ENCODE results near the gene DCAF7.

DCAF7 gene

GRCh38 chr17:63639125-63639524 is 88.8 kb downstream of the DCAF7 start:
- no peak overlapping the region for H3K4me3 ChIP-seq (ENCODE audit: low read depth, low read length)
- no peak for TF ChIP-seq MYC (IDR thresholded peaks at IDR 0.05; ENCODE audit: low read depth, low read length)
- no peak for TF ChIP-seq CTCF (IDR thresholded peaks at IDR 0.05; ENCODE audit: low read depth, low read length)
- no peak for TF ChIP-seq MAX (IDR thresholded peaks at IDR 0.05; ENCODE audit: low read depth, low read length)
- TF ChIP-seq POLR2A (IDR thresholded peaks at IDR 0.05; ENCODE audit: extremely low read depth, insufficient read length): no peak
- no peak for DNase-seq (ENCODE audit: low read depth)

GRCh38 chr17:63640038-63640437 is 89.8 kb downstream of the DCAF7 start:
- no peak overlapping the region for H3K4me3 ChIP-seq (ENCODE audit: low read depth, low read length)
- TF ChIP-seq POLR2A (IDR thresholded peaks at IDR 0.05; ENCODE audit: extremely low read depth, insufficient read length): no peak
- no peak for TF ChIP-seq MAX (IDR thresholded peaks at IDR 0.05; ENCODE audit: low read depth, low read length)
- no peak for DNase-seq (ENCODE audit: low read depth)

- TF ChIP-seq POLR2A (IDR thresholded peaks at IDR 0.05; ENCODE audit: extremely low read depth, insufficient read length) (no peak), MYC (IDR thresholded peaks at IDR 0.05; ENCODE audit: low read depth, low read length) (peak; percentile 26; the same call in 1 of the 2 replicates)
- peak; percentile 82 for DNase-seq (ENCODE audit: low read depth)
- H3K4me3 ChIP-seq (ENCODE audit: low read depth, low read length): no peak overlapping the region
These were observed 91.6 kb downstream of the DCAF7 start for GRCh38 chr17:63641692-63642448.
